Head of caudate nucleus (tissue), 42 donors: ENCODE measurements around the gene GSE1.

Experiments used
- DNase-seq, 42 donors: peaks; one replicate each; pipeline versions ENCODE4 v3.0.0 to v3.0.0-alpha.2; 2020 to 2021; ENCODE audit warnings: mixed read lengths in 7 of 42
- intact Hi-C: fragments of 100-400 bp; cut with DNase I; formaldehyde crosslinking; loops from one replicate; pipeline ENCODE4 v1.15.0; 2022

The GSE1 gene

DNA sequence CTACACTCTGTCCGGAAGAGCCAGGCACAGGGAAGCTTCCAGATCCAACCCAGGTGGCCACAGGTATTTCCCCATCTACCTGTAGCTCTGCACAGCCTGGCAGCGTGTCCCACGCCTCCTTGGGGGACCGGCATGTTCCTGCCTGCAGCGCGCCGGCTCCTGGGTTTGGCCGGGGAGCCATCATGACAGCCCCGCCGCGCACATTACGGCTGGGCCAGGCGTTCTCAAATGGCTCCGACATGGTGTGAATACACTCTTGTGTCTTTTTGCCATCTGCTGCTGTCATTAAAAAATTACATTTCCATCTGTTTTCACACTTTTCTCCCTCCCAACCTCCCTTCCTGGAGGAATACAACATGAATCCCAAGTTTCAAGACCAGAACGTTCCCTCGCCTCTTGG lies 83.7 kb downstream of the GSE1 start:
- intact Hi-C loops, result no loop called here
- no peak for DNase-seq

DNA sequence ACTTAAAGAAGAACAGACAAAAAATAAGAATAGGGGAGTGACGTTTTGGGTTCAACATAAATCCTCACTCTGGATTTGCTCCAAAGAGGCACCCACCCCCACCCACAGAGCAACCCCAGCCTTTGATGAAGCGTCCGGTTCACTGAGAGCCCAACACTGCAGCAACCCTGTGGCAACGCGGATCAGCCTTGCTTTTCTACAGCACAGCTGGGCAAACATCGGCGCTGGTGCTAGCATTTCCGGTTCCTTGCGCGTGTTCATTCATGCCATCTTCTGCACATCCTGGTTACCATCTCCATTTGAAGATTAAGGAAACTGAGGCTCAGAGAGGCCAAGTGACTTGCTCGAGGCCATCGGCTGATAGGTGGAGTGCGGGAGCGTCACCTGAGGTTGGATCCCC lies 84.3 kb downstream of the GSE1 start:
- intact Hi-C loops, result no loop called here
- no peak for DNase-seq

DNA sequence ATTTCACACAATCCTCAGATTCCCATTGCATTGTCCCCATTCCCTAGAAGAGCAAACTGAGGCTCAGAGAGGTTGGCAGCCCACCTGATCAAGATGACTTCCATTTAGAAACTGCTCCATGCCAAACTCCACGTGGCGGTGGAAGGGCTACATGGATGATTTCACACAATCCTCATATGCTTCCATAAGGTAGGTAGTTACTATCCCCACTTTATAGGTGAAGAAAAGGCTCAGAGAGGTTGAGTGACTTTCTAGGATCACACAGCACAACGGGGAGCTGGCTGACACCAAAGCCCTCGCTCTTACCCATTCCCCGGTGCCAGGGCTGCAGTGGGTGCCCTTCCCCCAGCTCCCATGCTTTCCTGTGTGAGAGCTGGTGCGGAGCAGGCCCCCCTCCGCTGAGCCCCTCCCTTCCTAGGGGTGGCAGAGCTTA lies 85.4 kb downstream of the GSE1 start:
- DNase-seq, result no peak
- intact Hi-C loops, result no loop called here

DNA sequence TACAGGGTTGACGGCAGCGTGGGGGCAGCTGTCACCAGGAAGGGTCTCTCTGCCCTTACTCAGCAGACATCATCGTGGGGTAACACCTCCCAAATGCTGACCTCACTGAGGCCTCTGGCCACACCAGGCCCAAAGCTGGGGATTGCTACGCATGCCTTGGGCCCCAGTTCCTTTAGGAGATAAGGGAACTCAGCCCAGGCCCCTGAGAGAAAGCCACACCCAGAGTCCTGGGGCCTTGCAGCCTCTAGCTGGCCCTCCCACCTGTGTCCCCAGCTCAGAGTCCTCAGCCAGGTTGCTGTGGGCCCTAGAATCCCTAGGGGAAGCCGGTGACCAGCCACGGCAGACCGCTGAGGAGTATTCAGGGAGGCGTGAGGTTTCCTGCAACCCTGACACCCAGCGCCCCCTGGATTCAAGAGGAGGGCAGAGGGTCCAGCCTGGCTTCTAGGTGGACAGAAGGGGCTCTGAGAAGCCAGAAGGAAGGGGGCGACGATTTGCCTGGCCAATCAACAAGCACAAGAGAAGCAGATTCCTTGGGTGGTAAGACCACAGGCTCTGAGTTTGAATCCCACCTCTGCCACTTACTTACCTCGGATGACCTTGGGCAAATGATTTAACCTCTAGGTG lies 85.9 kb downstream of the GSE1 start:
- intact Hi-C loops, result no loop called here
- no peak for DNase-seq

DNA sequence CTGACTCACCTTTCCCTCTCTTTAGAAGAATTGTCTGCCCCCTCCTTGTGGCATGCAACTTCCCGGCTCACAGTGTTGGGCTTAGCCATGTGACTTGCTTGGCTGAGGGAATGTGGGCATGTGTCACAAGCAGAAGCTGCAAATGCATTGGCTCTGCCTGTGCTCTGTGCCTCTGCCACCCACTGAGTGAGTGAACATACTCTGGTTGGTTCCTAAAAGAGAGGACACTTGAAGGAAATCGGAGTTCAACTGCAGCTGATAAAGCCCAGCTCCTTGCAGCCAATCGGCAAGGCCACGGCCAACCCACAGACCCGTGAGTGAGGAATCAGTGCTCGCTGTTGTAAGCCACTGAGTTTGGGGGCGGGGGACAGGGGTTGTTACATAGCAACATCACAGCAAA lies 86.5 kb downstream of the GSE1 start:
- peak; percentile 37 to 95 (median 77) for DNase-seq
- intact Hi-C loops, result no loop called here

DNA sequence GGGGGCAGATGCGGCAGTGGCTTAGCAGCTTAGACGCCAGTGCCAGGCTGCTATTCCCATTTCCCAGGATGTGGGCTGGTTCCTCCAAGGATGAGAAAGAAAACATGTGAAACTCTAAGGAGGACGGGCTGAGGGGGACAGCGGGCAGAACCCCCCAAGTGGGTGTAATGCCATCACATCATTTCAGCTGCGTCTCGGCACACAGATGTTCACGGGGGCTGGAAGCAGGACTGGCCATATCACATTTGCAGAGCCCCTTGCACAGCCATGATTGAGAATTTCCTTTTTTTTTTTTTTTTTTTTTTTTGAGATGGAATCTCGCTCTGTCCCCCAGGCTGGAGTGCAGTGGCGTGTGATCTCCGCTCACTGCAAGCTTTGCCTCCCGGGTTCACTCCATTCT lies 90.9 kb downstream of the GSE1 start:
- intact Hi-C loops, result no loop called here

DNA sequence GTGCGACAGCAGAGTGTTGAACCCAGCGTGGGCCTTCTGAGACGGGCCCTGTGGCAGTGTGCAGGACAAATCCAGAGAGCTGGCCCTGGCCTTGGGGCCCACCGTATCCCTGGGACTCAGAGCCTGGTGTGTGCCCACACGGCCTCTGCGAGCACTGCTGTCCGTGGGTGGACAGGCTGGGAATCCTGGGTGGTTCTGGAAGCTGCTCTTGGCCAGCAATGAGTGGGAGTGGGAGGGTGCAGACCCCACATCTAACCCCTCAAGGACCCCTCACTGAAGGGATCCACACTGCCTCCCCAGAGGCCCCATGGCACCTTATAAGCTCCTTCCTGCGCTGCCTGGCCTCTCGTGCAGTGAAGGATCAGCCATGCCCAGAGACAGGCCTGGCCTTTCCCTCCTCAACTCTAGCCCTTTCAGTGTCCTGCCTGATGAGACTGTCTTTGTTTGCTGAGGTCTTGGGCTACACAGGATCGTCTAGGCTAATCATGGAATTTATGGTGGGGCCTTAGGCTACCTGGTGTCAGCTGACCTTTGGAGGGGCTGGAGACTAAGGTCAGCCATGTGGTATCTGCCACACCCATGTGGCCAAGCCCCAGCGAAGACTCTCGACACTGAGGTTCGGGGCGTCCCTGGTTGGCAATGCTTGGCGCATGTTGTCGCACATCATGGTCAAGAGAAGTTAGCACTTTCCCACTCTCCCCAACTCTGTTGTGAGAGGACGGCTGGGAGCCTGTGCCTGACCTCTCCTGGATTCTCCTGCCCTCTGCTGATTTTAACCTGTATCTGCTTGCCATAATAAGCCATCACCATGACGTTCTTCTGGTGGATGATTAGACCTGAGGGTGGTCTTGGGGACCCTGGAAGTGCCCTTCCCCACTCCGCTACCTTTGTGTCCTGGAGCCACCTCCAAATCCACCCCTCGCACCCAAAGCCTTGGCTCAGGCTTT lies 92.1 kb downstream of the GSE1 start:
- intact Hi-C loops, result no loop called here
- DNase-seq, result no peak

More for the DNA sequence above, 90.9 kb downstream of the GSE1 start:
- no peak for DNase-seq

DNA sequence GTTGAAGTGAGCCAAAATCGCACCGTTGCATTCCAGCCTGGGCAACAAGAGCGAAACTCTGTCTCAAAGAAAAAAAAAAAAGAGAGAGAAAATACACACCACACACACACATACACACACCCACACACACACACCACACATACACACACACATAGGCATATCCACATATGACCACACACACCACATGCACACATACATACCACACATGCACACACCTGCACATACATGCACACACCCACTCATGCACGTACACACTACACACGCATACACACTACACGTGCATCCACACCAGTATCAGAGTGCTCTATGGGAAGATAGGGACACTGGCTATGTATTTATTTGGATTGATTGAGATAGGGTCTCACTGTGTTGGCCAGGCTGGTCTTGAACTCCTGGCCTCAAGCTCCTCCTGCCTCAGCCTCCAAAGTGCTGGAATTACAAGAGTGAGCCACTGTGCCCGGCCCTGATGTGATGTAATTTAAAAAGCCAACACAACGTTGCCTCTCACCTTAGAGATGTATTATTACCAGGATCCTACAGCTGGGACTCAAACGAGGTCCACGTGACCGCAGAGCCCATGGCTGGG lies 93.4 kb downstream of the GSE1 start:
- intact Hi-C loops, result no loop called here
- DNase-seq, result no peak

DNA sequence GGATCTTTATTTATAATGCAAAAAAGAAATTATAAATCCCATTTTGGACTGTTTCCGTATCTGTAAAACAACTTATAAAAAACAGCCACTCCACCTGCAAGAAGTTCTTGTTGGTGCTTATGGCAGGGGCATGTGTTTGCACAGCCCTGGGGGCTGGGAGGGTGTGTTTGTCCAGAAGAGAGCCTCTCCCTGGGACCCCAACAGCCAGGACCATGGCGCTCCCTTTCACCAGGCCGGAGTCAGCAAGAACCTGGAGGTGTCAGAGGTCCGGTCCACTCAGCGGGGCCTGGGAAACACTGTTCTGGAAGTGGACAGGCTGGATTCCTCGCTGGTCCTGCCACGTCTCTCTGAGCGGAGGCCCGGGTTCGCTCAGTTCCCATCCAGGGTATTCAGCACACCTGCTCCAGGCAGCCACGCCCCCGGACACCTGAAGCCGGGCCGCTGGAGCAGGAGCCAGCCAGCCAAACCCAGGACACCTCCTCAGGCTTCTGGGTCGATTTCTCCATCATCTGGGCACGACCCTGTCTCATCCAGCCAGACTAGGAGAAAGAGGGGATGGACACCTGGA lies 94.5 kb downstream of the GSE1 start:
- no peak for DNase-seq
- intact Hi-C loops, result no loop called here

DNA sequence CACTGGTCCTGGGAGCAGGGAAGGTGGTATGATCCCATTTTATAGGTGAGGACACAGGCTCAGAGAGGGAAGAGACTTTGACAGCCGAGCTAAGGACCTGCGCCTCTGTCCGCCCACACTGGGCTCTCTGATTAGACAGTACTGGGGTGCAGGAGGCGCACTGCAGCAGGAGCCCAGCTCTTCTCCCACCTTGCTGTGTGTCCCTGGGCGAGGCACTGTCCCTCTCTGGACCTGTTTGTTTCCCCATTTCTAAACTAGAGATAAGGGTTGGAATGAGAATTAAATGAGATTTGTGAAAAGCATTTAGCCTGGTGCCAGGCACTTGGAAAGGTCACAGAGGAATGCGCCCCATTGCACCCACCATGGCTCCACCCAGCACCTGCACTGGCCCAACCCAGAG lies 95.2 kb downstream of the GSE1 start:
- no peak for DNase-seq
- intact Hi-C loops, result no loop called here

DNA sequence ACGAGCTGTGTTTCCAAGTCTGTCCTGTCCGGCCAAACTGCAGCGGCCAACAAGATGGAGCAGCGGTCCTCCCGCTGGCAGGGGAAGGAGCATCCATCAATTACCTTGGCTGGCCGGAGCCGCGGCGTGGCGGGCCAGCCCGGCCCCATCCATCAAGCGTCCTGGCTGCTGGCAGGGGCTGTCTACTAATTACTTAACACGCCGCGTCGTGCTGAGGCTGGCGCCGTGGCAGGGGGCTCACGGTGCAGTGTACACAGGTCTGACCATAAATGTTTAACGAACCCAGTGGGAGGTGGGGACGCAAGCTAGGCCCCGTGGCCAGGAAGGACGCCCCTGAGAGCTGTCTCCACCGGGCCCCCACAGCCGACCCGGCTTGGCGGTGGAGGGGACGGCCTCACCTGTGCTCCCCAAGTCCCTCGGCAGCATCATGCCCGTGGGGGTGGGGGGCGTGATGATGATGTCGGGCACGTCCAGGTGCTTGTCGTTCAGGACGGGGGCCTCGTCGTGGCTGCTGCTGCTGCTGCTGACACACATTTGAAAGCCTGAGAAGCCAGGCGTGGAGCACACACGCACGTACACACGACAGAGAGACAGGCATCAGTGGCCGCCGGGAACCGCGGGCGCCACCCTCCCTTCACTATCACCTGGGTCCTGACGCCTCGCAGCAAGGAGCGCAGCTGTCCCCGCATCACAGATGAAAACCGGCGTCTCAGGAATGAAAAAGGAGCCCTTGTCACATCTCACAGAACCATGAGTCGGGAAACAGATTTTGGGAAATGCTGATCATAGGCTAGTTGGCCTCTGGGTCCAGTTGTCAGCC lies 96.9 kb downstream of the GSE1 start:
- intact Hi-C loops, result loop anchor here (10.0 kb wide), 1 partner anchor 55 kb away; no protein-coding TSS in a partner anchor
- no peak for DNase-seq

DNA sequence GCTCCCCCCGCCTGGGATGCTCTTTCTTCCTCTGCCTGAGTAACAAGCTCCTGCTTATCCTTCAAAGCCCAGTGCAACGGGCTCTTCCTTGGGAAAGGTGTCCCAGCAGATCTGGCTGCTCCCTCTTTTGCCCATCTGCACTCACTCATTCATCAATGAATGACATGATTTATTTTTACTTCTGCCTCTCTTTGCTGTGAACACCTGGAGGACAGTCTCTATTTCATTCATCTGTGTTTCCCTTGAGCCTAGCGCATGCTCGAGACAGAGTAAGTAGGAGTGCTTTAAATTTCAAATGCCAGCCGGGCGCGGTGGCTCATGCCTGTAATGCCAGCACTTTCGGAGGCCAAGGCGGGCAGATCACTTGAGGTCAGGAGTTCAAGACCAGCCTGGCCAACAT lies 97.6 kb downstream of the GSE1 start:
- intact Hi-C loops, result loop anchor here (10.0 kb wide), 1 partner anchor 56 kb away; no protein-coding TSS in a partner anchor
- DNase-seq, result no peak

DNA sequence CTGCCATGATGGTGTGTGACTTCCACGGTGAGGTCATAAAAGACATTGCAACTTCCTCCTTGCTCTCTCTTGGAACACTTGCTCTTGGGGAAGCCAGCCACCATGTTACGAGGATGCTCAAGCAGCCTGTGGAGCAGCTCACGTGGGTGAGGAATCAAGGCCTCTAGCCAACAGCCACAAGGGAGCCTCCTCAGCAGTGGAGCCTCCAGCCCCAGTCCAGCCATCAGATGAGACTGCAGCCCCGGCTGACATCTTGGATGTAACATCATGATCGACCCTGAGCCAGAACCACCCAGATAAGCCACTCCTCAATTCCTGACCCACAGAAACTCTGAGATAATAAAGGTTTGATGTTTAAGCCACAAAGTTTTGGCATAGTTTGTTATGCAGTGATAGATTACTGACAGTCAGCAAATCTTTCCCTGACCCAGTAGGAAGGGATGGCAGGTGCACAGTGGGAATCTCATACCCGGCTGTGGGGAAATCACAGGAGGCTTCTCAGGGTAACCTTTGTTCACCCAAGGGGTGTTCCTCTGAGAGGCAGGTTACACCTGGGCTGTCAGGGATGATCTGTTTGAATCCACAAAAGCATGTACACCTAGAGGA lies 99.0 kb downstream of the GSE1 start:
- intact Hi-C loops, result loop anchor here (10.0 kb wide), 1 partner anchor 57 kb away; no protein-coding TSS in a partner anchor
- DNase-seq, result no peak

DNA sequence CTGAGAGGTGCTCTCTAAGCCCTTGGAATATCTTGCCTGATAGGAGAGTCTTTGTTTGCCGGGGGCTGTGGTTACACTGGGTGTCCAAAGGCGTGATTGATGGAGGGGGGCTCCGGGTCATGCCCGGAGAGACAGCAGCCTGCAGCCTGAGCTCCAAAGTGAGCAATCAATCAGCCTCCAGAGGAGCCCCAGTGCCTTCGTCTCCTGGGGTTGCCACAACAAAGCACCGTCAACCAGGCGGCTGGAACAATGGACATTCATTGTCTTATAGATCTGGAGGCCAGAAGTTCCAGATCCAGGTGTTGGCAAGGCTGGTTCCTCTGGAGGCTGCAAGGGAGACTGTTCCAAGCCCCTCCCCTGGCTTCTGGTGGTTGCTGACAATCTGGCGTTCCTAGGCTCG lies 99.7 kb downstream of the GSE1 start:
- intact Hi-C loops, result loop anchor here (10.0 kb wide), 1 partner anchor 58 kb away; no protein-coding TSS in a partner anchor
- DNase-seq, result no peak

DNA sequence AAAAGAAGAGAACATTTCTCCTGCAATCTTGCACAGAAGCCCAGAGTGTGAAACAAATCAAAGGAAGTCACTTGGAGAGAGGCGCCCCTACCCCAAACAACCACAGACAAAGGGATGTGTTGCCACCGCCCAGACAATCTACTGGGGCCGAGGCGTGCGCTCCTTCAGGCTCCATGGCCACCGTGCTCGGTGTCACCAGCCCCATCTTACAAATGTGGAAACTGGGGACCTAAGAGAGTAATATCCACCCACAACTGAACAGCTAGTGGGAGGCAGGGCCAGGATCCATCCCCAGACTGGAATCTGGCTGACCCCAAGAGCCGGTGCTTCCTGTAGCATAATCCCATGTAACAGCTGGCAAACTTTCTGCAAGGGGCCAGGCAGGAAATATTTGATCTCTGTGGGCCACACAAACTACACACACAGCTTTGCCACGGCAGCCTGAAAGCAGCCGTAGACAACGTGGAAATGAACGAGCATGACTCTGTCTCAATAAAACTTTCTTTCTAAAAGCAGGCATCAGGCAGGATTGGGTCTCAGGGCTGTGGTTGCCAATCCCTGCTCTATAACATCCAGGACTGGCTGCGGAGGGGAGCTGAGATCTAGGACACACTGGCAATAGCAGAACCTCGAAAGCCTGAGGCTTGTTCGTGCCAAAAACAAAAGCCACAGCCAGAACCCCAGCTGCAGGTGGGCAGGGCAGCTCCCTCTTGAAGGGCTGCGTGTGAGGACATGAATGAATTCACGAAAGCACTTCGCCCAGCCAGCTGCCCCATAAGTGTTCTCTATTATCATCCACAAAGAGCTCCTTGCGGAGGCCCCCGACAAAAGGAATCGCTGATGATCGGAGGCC lies 102.3 kb downstream of the GSE1 start:
- intact Hi-C loops, result loop anchor here (10.0 kb wide), 1 partner anchor 61 kb away; no protein-coding TSS in a partner anchor
- peak in 2 of 42 donors; percentile 12 to 16 for DNase-seq

DNA sequence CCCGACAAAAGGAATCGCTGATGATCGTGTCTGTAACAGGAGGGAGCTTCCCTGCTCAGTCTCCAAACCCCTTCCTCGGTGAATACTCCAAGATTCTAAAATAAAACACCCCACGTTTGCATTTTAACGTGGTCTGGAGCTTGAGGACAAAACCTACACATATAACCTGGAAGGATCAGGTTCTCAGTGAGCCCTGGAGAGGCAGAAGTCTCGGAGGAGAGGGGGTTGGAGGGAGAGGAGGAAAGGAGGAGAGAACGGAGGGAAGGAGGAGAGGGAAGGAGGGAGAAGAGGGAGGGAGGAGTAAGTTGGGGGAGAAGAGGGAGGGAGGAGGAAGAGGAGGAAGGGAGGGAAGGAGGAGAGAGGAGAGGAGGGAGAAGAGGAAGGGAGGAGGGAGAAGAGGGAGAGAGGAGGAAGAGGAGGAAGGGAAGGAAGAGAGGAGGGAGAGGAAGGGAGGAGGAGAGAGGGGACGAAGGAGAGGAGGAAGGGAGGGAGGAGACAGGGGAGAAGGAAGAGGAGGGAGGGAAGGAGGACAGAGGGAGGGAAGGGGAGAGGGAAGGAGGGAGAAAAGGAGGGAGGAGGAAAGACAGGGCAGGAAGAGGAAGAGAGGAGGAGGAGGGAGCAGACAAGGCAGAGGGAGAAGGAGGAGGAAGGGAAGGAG lies 103.0 kb downstream of the GSE1 start:
- intact Hi-C loops, result loop anchor here (10.0 kb wide), 1 partner anchor 61 kb away; no protein-coding TSS in a partner anchor
- DNase-seq, result no peak

DNA sequence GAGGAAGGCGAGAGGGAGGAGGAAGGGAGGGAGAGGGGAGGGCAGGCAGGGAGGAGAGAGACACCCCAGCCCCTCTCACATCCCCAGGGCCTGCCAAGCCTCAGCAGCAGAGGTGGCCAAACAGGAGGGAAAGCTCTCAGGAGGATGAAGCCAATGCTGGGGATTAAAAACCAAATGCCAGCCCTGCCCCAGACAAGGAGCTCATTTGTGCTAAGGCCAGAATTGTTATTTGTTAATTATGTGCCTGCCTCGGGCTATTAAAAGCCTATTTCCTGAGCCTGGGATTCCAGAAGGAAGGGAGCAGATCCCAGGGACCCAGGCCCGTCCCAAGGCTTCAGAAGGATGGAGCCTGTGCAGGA lies 103.5 kb downstream of the GSE1 start:
- intact Hi-C loops, result loop anchor here (10.0 kb wide), 1 partner anchor 62 kb away; no protein-coding TSS in a partner anchor
- peak in 14 of 42 donors; percentile 7 to 61 (median 32) for DNase-seq
